HepG2 (cell line): Measurements from ENCODE around the gene TSPAN32. TPM values are rescaled to one million over a fixed set of nuclear protein-coding genes. Genes with fewer than 3 reads are reported as not detected.

Experiments used
- CBX1 ChIP-seq: IDR thresholded peaks from one replicate; pipeline ENCODE4 v1.6.1; 2016; ENCODE audit warnings: antibody characterized with exemption, low read depth
- ERF ChIP-seq: IDR thresholded peaks from 2 replicates; pipeline ENCODE4 v1.6.1; 2018; ENCODE audit warnings: missing biosample characterization, missing genetic modification reagents
- KDM2A ChIP-seq: sonication (generic); formaldehyde crosslinking; IDR thresholded peaks from 2 replicates; pipeline ENCODE4 v1.4.0; 2020; ENCODE audit warnings: low read depth, missing genetic modification reagents, borderline replicate concordance
- MAZ ChIP-seq, 2 experiments: sonication (generic) in 1 of 2; formaldehyde crosslinking in 1 of 2; IDR thresholded peaks; 2 replicates each; pipeline versions ENCODE4 v1.5.0 to v1.6.1; 2012 to 2020; ENCODE audit warnings: low read depth in 2 of 2, mild to moderate bottlenecking in 2 of 2, borderline replicate concordance in 1 of 2, improper control_type of control experiment in 1 of 2, low read length in 1 of 2, missing genetic modification reagents in 1 of 2, moderate library complexity in 1 of 2
- POLR2G ChIP-seq: fragments of 200-400 bp; formaldehyde crosslinking; IDR thresholded peaks from 2 replicates; pipeline ENCODE4 v1.6.1; 2018; ENCODE audit warnings: mild to moderate bottlenecking, low read depth, low read length, moderate library complexity
- RAD21 ChIP-seq: fragments of 450-650 bp; formaldehyde crosslinking; IDR thresholded peaks from 2 replicates; pipeline ENCODE4 v1.5.0; 2020; ENCODE audit warnings: mild to moderate bottlenecking
- RXRA ChIP-seq: sonication (generic); formaldehyde crosslinking; IDR thresholded peaks from 2 replicates; pipeline ENCODE4 v1.5.1; 2020; ENCODE audit warnings: missing genetic modification reagents
- XRCC5 ChIP-seq: fragments of 200-400 bp; formaldehyde crosslinking; optimal IDR thresholded peaks from 2 replicates; pipeline ENCODE3; 2017; ENCODE audit warnings: mild to moderate bottlenecking, low read length
- ZFX ChIP-seq: sonication (generic); formaldehyde crosslinking; IDR thresholded peaks from 2 replicates; pipeline ENCODE4 v1.4.0; 2020; ENCODE audit warnings: mild to moderate bottlenecking, low read depth, missing genetic modification reagents, moderate library complexity
- ZNF644 ChIP-seq: IDR thresholded peaks from 2 replicates; pipeline ENCODE4 v1.6.1; 2016; ENCODE audit warnings: low read depth
- polyA plus RNA-seq, 8 experiments: library from polyadenylated mRNA; depleted of rRNA in 3 of 8; stranded (reverse) in 7 of 8; unstranded in 1 of 8; fragments of >200 nt; fragmentation: Illumina TruSeq in 4 of 8; extraction: Trizol in 4 of 8; gene quantifications; 2 replicates each; pipeline versions ENCODE4 v1.2.1 to v1.2.3, GENCODE V29; 2011 to 2016; ENCODE audit warnings: low read depth in 4 of 8, missing spikeins in 1 of 8, mixed read lengths in 1 of 8; ENCODE audit not compliant: insufficient read depth in 1 of 8
- total RNA-seq, 5 experiments: library from RNA; depleted of rRNA; stranded (reverse); fragments of >200 nt; fragmentation: Illumina TruSeq; extraction: Trizol; gene quantifications; 2 replicates each; pipeline ENCODE4 v1.2.3, GENCODE V29; 2016; ENCODE audit warnings: low read depth in 1 of 5
- TF ChIP-seq, protein P1 (sequence below): sonication (generic); formaldehyde crosslinking; IDR thresholded peaks from 2 replicates; pipeline ENCODE4 v1.5.1; 2020; ENCODE audit warnings: mild to moderate bottlenecking, missing genetic modification reagents, moderate library complexity
- TF ChIP-seq, protein P2 (sequence below): sonication (generic); formaldehyde crosslinking; IDR thresholded peaks from 2 replicates; pipeline ENCODE4 v1.4.0; 2020; ENCODE audit warnings: missing genetic modification reagents, mild to moderate bottlenecking, borderline replicate concordance
- TF ChIP-seq, protein P3 (sequence below): sonication (generic); formaldehyde crosslinking; IDR thresholded peaks from 2 replicates; pipeline ENCODE4 v1.5.1; 2020; ENCODE audit warnings: mild to moderate bottlenecking, missing genetic modification reagents, borderline replicate concordance
- TF ChIP-seq, protein P4 (sequence below): sonication (generic); formaldehyde crosslinking; IDR thresholded peaks from 2 replicates; pipeline ENCODE4 v1.5.0; 2020; ENCODE audit warnings: mild to moderate bottlenecking, missing genetic modification reagents, moderate library complexity

The TSPAN32 gene
- total and polyA plus RNA-seq, 2 of the 13 experiments (the other 11 are each of a cell fraction or from before 2014, with no cell fraction given) = 0.09 to 0.70 TPM

DNA sequence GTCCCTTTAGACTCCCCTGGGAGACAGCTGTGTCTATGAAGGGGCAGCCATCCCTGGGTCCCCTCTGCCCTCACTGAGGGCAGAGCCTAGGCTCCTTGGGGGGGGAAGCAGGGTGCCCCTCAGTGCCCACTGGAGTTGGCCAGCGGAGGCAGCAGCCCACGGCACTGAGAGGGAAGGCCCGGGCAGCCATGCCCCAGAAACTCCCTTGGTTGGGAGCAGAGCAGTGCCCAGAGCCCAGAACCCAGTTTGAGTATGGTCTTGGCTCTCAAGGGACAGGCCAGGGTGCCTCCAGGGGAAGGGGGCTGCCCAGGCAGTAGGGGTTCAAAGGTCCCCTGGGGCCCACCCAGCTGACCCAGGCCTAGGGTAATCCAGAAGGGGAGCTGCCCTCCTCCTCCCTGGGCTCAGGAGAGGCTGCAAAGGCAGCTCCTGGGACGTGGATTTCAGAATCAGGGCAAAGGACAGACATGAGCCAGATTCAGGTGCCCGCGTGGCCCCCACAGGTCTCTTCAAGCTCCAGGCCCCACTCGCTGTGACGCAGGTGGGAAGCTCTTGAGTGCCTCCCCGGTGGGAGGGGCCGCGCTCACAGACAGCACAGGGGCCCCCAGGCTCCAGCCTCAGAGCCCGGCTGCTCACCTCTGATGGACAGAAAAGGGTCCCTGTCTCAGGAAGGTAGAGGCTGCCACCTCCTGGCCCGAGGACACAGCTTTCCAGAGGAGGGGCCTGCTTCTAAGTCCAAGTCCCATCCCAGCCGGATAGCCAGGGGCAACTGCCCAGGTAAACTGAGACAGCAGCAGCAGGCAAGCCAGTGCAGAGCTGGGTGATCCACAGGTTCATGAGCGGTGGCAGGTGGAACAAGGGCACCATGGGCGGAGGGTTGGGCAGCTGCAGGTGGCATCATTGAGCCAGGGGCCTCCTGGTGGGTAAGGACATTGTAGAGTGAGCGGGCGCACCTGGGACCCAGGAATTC is 2.7 kb upstream of the TSPAN32 start (continued):
- TF ChIP-seq CBX1 (no peak), KDM2A (peak; percentile 59; the same call in 1 of the 2 replicates), RAD21 (CRISPR knock-in tag) (peak; percentile 96), ZFX (CRISPR knock-in tag) (peak; percentile 60), POLR2G (no peak), ERF (CRISPR knock-in tag) (0 out of 2 replicates have a peak, but pooled peaks have one; percentile 36), XRCC5 (peak; percentile 16), MAZ (IDR thresholded peaks at IDR 0.05; ENCODE audit: borderline replicate concordance, low read depth, low read length) (0 out of 2 replicates have a peak, but pooled peaks have one; percentile 42), MAZ (CRISPR knock-in tag; IDR thresholded peaks at IDR 0.05; ENCODE audit: low read depth) (no peak; the same call in 1 of the 2 replicates), RXRA (0 out of 2 replicates have a peak, but pooled peaks have one; percentile 15), ZNF644 (no peak)
- TF ChIP-seq, protein P1, sequence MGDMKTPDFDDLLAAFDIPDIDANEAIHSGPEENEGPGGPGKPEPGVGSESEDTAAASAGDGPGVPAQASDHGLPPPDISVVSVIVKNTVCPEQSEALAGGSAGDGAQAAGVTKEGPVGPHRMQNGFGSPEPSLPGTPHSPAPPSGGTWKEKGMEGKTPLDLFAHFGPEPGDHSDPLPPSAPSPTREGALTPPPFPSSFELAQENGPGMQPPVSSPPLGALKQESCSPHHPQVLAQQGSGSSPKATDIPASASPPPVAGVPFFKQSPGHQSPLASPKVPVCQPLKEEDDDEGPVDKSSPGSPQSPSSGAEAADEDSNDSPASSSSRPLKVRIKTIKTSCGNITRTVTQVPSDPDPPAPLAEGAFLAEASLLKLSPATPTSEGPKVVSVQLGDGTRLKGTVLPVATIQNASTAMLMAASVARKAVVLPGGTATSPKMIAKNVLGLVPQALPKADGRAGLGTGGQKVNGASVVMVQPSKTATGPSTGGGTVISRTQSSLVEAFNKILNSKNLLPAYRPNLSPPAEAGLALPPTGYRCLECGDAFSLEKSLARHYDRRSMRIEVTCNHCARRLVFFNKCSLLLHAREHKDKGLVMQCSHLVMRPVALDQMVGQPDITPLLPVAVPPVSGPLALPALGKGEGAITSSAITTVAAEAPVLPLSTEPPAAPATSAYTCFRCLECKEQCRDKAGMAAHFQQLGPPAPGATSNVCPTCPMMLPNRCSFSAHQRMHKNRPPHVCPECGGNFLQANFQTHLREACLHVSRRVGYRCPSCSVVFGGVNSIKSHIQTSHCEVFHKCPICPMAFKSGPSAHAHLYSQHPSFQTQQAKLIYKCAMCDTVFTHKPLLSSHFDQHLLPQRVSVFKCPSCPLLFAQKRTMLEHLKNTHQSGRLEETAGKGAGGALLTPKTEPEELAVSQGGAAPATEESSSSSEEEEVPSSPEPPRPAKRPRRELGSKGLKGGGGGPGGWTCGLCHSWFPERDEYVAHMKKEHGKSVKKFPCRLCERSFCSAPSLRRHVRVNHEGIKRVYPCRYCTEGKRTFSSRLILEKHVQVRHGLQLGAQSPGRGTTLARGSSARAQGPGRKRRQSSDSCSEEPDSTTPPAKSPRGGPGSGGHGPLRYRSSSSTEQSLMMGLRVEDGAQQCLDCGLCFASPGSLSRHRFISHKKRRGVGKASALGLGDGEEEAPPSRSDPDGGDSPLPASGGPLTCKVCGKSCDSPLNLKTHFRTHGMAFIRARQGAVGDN (CRISPR knock-in tag) = peak; percentile 51; the same call in 1 of the 2 replicates
- TF ChIP-seq, protein P2, sequence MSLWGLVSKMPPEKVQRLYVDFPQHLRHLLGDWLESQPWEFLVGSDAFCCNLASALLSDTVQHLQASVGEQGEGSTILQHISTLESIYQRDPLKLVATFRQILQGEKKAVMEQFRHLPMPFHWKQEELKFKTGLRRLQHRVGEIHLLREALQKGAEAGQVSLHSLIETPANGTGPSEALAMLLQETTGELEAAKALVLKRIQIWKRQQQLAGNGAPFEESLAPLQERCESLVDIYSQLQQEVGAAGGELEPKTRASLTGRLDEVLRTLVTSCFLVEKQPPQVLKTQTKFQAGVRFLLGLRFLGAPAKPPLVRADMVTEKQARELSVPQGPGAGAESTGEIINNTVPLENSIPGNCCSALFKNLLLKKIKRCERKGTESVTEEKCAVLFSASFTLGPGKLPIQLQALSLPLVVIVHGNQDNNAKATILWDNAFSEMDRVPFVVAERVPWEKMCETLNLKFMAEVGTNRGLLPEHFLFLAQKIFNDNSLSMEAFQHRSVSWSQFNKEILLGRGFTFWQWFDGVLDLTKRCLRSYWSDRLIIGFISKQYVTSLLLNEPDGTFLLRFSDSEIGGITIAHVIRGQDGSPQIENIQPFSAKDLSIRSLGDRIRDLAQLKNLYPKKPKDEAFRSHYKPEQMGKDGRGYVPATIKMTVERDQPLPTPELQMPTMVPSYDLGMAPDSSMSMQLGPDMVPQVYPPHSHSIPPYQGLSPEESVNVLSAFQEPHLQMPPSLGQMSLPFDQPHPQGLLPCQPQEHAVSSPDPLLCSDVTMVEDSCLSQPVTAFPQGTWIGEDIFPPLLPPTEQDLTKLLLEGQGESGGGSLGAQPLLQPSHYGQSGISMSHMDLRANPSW = no peak
- TF ChIP-seq, protein P3, sequence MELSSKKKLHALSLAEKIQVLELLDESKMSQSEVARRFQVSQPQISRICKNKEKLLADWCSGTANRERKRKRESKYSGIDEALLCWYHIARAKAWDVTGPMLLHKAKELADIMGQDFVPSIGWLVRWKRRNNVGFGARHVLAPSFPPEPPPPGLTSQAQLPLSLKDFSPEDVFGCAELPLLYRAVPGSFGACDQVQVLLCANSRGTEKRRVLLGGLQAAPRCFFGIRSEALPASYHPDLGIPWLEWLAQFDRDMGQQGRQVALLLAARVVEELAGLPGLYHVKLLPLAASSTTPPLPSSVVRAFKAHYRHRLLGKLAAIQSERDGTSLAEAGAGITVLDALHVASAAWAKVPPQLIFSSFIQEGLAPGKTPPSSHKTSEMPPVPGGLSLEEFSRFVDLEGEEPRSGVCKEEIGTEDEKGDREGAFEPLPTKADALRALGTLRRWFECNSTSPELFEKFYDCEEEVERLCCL (CRISPR knock-in tag) = no peak
- TF ChIP-seq, protein P4, sequence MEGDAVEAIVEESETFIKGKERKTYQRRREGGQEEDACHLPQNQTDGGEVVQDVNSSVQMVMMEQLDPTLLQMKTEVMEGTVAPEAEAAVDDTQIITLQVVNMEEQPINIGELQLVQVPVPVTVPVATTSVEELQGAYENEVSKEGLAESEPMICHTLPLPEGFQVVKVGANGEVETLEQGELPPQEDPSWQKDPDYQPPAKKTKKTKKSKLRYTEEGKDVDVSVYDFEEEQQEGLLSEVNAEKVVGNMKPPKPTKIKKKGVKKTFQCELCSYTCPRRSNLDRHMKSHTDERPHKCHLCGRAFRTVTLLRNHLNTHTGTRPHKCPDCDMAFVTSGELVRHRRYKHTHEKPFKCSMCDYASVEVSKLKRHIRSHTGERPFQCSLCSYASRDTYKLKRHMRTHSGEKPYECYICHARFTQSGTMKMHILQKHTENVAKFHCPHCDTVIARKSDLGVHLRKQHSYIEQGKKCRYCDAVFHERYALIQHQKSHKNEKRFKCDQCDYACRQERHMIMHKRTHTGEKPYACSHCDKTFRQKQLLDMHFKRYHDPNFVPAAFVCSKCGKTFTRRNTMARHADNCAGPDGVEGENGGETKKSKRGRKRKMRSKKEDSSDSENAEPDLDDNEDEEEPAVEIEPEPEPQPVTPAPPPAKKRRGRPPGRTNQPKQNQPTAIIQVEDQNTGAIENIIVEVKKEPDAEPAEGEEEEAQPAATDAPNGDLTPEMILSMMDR (CRISPR knock-in tag) = peak; percentile 96
